C4-2B (cell line): ENCODE measurements around the gene DOLPP1.

ENCODE experiments used
- ZFX ChIP-seq: fragments of 450-650 bp; IDR thresholded peaks from 2 replicates; pipeline ENCODE4 v1.6.1; 2017
- TF ChIP-seq, protein P1 (sequence below): fragments of 450-650 bp; conservative IDR thresholded peaks from 2 replicates; pipeline ENCODE4 v1.5.1; 2017; ENCODE audit warnings: mild to moderate bottlenecking

- TF ChIP-seq, protein P1, sequence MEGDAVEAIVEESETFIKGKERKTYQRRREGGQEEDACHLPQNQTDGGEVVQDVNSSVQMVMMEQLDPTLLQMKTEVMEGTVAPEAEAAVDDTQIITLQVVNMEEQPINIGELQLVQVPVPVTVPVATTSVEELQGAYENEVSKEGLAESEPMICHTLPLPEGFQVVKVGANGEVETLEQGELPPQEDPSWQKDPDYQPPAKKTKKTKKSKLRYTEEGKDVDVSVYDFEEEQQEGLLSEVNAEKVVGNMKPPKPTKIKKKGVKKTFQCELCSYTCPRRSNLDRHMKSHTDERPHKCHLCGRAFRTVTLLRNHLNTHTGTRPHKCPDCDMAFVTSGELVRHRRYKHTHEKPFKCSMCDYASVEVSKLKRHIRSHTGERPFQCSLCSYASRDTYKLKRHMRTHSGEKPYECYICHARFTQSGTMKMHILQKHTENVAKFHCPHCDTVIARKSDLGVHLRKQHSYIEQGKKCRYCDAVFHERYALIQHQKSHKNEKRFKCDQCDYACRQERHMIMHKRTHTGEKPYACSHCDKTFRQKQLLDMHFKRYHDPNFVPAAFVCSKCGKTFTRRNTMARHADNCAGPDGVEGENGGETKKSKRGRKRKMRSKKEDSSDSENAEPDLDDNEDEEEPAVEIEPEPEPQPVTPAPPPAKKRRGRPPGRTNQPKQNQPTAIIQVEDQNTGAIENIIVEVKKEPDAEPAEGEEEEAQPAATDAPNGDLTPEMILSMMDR: no peak
- TF ChIP-seq ZFX: no peak
Observed at GRCh38 chr9:129089246-129089645, 8.3 kb downstream of the DOLPP1 start.
